ENCODE measurements around the gene DAP.

DNA sequence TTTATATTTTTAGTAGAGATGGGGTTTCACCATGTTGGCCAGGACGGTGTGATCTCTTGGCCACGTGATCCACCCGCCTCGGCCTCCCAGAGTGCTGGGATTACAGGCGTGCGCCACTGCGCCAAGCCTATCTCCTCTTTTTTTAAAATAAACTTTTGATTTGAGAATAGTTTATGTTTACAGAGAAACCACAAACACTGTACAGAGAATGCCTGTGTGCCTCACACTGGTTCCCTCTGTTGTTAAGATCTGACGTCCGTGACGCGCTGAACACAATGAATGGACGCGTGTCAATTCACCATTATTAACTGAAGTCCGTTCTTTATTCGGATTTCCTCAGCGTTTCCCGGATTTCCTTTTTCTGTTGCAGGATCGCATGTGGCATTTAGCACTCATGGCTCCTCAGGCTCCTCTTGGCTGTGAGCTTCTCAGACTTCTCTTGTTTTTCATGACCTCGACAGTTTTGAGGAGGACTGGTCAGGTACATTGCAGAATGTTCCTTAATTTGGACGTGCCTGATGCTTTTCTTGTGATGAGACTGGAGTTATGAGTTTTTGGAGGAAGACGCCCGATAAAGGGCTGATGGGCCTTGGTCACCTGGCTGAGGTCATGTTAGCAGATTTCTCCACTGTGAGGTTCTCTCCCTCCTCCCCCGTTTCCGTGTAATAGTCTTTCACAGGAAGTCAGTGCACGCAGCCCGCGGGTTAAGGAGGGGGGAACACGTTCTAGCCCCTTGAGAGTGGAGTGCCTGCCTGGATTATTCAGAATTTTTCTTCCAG is 127.6 kb downstream of the DAP start:
- no peak for TF ChIP-seq RARB (CRISPR knock-in tag; IDR thresholded peaks at IDR 0.05)
- no peak for TF ChIP-seq ZNF8 (CRISPR knock-in tag; IDR thresholded peaks at IDR 0.05)
- TF ChIP-seq GLIS3 (CRISPR knock-in tag; IDR thresholded peaks at IDR 0.05) = no peak
- no peak for TF ChIP-seq TCF4 (CRISPR knock-in tag; IDR thresholded peaks at IDR 0.05; ENCODE audit: borderline replicate concordance)
- TF ChIP-seq ARNTL (CRISPR knock-in tag; IDR thresholded peaks at IDR 0.05; ENCODE audit: borderline replicate concordance, low read depth) = no peak
- TF ChIP-seq ZFP3 (CRISPR knock-in tag; IDR thresholded peaks at IDR 0.05) = no peak
- TF ChIP-seq, protein P1, sequence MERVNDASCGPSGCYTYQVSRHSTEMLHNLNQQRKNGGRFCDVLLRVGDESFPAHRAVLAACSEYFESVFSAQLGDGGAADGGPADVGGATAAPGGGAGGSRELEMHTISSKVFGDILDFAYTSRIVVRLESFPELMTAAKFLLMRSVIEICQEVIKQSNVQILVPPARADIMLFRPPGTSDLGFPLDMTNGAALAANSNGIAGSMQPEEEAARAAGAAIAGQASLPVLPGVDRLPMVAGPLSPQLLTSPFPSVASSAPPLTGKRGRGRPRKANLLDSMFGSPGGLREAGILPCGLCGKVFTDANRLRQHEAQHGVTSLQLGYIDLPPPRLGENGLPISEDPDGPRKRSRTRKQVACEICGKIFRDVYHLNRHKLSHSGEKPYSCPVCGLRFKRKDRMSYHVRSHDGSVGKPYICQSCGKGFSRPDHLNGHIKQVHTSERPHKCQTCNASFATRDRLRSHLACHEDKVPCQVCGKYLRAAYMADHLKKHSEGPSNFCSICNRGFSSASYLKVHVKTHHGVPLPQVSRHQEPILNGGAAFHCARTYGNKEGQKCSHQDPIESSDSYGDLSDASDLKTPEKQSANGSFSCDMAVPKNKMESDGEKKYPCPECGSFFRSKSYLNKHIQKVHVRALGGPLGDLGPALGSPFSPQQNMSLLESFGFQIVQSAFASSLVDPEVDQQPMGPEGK (CRISPR knock-in tag; IDR thresholded peaks at IDR 0.05; ENCODE audit: borderline replicate concordance) = no peak
- no peak for TF ChIP-seq CSDC2 (CRISPR knock-in tag; IDR thresholded peaks at IDR 0.05)
- no peak for TF ChIP-seq SNAI2 (CRISPR knock-in tag; IDR thresholded peaks at IDR 0.05)

All from SK-N-SH treated with all-trans-retinoic acid at 6 μM for 48 hours (cell line).